Type B pancreatic cell (in vitro differentiated cells): ENCODE measurements around the gene ALG13. TPM values are rescaled to one million over a fixed set of nuclear protein-coding genes. Genes with fewer than 3 reads are reported as not detected.

ENCODE experiments used
- DNase-seq: peaks from one replicate; pipeline ENCODE4 v3.0.0; 2021; ENCODE audit warnings: mixed read lengths; ENCODE audit not compliant: unreplicated experiment; ENCODE audit errors: extremely low spot score
- H3K27ac Mint-ChIP-seq: 2 replicates; pipeline ENCODE4 v1.8.0; 2021; ENCODE audit warnings: mild to moderate bottlenecking, mixed read lengths
- H3K27me3 Mint-ChIP-seq: 2 replicates; pipeline ENCODE4 v1.8.0; 2021; ENCODE audit warnings: mixed read lengths
- H3K36me3 Mint-ChIP-seq: 2 replicates; pipeline ENCODE4 v1.8.0; 2021; ENCODE audit warnings: mixed read lengths
- H3K4me1 Mint-ChIP-seq: one replicate; pipeline ENCODE4 v1.8.0; 2021; ENCODE audit warnings: mixed read lengths; ENCODE audit not compliant: unreplicated experiment
- H3K4me3 Mint-ChIP-seq: 2 replicates; pipeline ENCODE4 v1.8.0; 2021; ENCODE audit warnings: mild to moderate bottlenecking, mixed read lengths
- H3K9me3 Mint-ChIP-seq: 2 replicates; pipeline ENCODE4 v1.8.0; 2021; ENCODE audit warnings: mixed read lengths
- total RNA-seq: library from RNA; stranded (reverse); gene quantifications from 2 replicates; pipeline ENCODE4 v1.2.1, GENCODE V29; 2021; ENCODE audit warnings: low replicate concordance
- TF ChIP-seq, protein P1 (sequence below): fragments of 200-600 bp; sonication (generic); conservative IDR thresholded peaks from 2 replicates; pipeline ENCODE4 v1.5.0; 2021; ENCODE audit warnings: antibody characterized with exemption, mild to moderate bottlenecking

Gene ALG13
- total RNA-seq, 1 donor from 2014 or later: 71.8 TPM

DNA sequence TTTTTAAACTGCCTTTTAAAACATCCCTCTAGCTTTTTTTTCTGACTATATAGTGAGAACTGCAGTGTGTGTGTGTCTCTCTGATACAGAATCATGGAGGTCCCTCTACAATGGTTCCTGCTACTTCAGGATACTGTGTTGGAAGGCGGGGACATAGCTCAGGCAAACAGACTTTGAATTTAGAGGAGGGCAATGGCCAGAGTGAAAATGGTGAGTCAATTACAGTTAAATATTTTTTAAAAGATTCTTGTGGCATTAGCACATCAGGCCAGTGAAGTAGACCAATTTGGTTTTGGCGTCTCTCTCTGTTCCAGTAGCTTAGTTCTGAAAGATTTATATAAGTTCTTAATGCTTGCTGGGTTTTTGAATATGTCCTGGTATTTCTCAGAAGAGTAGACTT is 47.1 kb downstream of the ALG13 start:
- Mint-ChIP-seq H3K4me1 (no peaks in the 10 kb centered on the region), H3K4me3 (no peak overlapping the region), H3K9me3 (no peaks in the 10 kb centered on the region), H3K36me3 (peaks cover 54% of the 10 kb centered on the region), H3K27me3 (no peaks in the 10 kb centered on the region), H3K27ac (no peak overlapping the region)
- TF ChIP-seq, protein P1, sequence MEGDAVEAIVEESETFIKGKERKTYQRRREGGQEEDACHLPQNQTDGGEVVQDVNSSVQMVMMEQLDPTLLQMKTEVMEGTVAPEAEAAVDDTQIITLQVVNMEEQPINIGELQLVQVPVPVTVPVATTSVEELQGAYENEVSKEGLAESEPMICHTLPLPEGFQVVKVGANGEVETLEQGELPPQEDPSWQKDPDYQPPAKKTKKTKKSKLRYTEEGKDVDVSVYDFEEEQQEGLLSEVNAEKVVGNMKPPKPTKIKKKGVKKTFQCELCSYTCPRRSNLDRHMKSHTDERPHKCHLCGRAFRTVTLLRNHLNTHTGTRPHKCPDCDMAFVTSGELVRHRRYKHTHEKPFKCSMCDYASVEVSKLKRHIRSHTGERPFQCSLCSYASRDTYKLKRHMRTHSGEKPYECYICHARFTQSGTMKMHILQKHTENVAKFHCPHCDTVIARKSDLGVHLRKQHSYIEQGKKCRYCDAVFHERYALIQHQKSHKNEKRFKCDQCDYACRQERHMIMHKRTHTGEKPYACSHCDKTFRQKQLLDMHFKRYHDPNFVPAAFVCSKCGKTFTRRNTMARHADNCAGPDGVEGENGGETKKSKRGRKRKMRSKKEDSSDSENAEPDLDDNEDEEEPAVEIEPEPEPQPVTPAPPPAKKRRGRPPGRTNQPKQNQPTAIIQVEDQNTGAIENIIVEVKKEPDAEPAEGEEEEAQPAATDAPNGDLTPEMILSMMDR: no peak
- no peak for DNase-seq

DNA sequence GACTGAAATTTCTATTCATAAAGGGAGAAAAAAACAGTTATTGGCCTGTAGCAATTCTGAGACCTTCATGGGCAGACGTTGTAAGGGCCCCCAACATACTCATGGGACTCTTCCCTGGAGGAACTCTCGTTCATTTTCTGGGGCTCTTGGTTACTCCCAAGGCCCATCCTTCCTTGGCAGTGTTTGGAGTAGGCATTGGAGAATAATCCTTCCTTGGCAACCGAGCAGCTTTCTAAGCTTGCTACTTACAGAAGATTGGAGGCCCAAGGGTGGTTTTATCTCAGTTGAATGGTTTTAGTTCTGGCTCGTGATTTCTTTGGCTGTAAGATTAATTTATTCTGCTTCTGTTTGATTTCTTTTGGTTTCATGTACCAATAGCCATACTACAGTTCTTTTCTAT is 50.4 kb downstream of the ALG13 start:
- no peak overlapping the region for H3K27ac Mint-ChIP-seq
- H3K36me3 Mint-ChIP-seq: peaks cover 57% of the 10 kb centered on the region
- no peak for DNase-seq
- TF ChIP-seq, protein P1: no peak
- no peaks in the 10 kb centered on the region for H3K27me3 Mint-ChIP-seq
- no peaks in the 10 kb centered on the region for H3K9me3 Mint-ChIP-seq
- H3K4me3 Mint-ChIP-seq: no peak overlapping the region
- no peaks in the 10 kb centered on the region for H3K4me1 Mint-ChIP-seq

DNA sequence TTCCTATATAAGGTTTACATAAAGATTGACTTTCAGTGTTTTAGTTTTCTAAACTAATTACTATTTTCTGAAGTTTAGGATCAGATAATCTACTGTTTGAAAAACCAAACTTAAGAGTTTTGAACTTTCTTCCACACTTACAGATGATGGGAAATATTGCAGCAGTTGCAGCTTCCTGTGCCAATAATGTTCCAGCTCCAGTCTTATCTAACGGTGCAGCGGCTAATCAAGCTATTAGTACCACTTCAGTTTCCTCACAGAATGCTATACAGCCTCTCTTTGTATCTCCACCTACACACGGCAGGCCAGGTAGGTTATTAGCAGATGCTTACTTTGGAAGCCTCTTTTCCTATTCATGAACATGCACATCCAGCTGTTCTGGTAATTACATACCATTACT is 55.6 kb downstream of the ALG13 start:
- H3K9me3 Mint-ChIP-seq: no peaks in the 10 kb centered on the region
- H3K4me3 Mint-ChIP-seq: no peak overlapping the region
- TF ChIP-seq, protein P1: no peak
- DNase-seq: no peak
- peaks cover 49% of the 10 kb centered on the region for H3K36me3 Mint-ChIP-seq
- H3K4me1 Mint-ChIP-seq: no peaks in the 10 kb centered on the region
- H3K27ac Mint-ChIP-seq: no peak overlapping the region
- no peaks in the 10 kb centered on the region for H3K27me3 Mint-ChIP-seq

- no peaks in the 10 kb centered on the region for H3K27me3 Mint-ChIP-seq
- H3K36me3 Mint-ChIP-seq: peaks cover 41% of the 10 kb centered on the region
- no peak for DNase-seq
- TF ChIP-seq, protein P1: no peak
- no peak overlapping the region for H3K27ac Mint-ChIP-seq
- no peaks in the 10 kb centered on the region for H3K4me1 Mint-ChIP-seq
- no peaks in the 10 kb centered on the region for H3K9me3 Mint-ChIP-seq
- H3K4me3 Mint-ChIP-seq: no peak overlapping the region
Measured at GRCh38 chrX:111742018-111742417, 61.0 kb downstream of the ALG13 start.

DNA sequence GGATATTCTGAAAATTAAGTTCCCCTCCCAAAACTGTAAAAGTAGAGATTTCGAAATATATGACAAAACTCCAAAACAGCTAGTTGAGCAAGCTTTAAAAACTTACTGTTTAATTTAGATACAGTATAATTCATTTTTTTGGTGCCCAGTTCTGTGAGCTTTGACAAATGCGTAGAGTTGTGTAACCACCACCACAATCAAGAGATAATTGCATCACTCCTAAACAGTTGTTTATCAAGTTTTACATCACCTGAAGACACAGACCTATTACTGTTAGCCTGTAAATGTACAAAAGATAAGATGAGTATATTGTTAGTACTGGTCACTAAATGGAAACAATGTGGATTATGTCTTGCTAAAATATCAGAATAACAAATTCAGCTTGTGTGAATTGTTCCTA is 62.3 kb downstream of the ALG13 start:
- H3K36me3 Mint-ChIP-seq: peaks cover 45% of the 10 kb centered on the region
- no peak overlapping the region for H3K27ac Mint-ChIP-seq

More for the DNA sequence above, 62.3 kb downstream of the ALG13 start:
- TF ChIP-seq, protein P1: no peak
- Mint-ChIP-seq H3K4me1 (no peaks in the 10 kb centered on the region), H3K4me3 (no peak overlapping the region), H3K9me3 (no peaks in the 10 kb centered on the region), H3K27me3 (no peaks in the 10 kb centered on the region)
- DNase-seq: no peak
